ENCODE data around the gene SNAPIN. TPM values are rescaled to one million over a fixed set of nuclear protein-coding genes. Genes with fewer than 3 reads are reported as not detected.
A peak's percentile ranks its signal among the peaks of the same experiment; 100 is the strongest.
"Not testable (repeated sequence)": the region's sequence is repeated elsewhere in the genome, so short reads cannot be mapped to it uniquely, and the experiment has no call there.

Gene SNAPIN
- total and polyA plus RNA-seq, 5 donors from 2014 or later = 21.5 to 120 (median 92.8) TPM

- Histone ChIP-seq H3K4me3 (ENCODE audit: low read depth, low read length) (no peak overlapping the region), H3K4me1 (ENCODE audit: control insufficient read depth, insufficient read depth, low read length, poor library complexity, severe bottlenecking) (peaks cover 19% of the 10 kb centered on the region), H3K27ac (ENCODE audit: insufficient read depth, low read length, poor library complexity, severe bottlenecking) (no peak overlapping the region), H3K9me3 (ENCODE audit: control insufficient read depth in 2 of 2, low read length in 2 of 2) (no peaks in the 10 kb centered on the region), H3K27me3 (ENCODE audit: control insufficient read depth, insufficient read depth, low read length) (no peaks in the 10 kb centered on the region), H3K36me3 (ENCODE audit: control insufficient read depth, insufficient read depth, low read length) (peaks cover 69% of the 10 kb centered on the region)
- H3K27me3 Mint-ChIP-seq = no peaks in the 10 kb centered on the region
- peaks cover 11 to 36% (median 20%) of the 10 kb centered on the region in 4 donors for H3K4me1 Mint-ChIP-seq
- H3K4me3 Mint-ChIP-seq = peak overlapping the region in 2 of 4 donors; percentile 50 to 70
- peaks cover 39% of the 10 kb centered on the region for H3K36me3 Mint-ChIP-seq
- H3K27ac Mint-ChIP-seq = peak overlapping the region in 2 of 3 donors; percentile 32 to 53
- H3K9me3 Mint-ChIP-seq = peaks cover 0 to 3% (median 0%) of the 10 kb centered on the region in 7 donors
- DNase-seq (no peak), ATAC-seq (ENCODE audit: low read depth in 2 of 2) (no peak)
Measured at GRCh38 chr1:153667439-153667838, 8.9 kb downstream of the SNAPIN start.

- not testable (repeated sequence) for H3K9me3 ChIP-seq (ENCODE audit: control insufficient read depth in 2 of 2, low read length in 2 of 2); H3K27ac ChIP-seq (ENCODE audit: insufficient read depth, low read length, poor library complexity, severe bottlenecking); H3K9me3 Mint-ChIP-seq; H3K27ac Mint-ChIP-seq; H3K27me3 Mint-ChIP-seq; ATAC-seq (ENCODE audit: low read depth in 2 of 2); H3K27me3 ChIP-seq (ENCODE audit: control insufficient read depth, insufficient read depth, low read length); DNase-seq; H3K4me3 ChIP-seq (ENCODE audit: low read depth, low read length)
- peaks cover 6 to 36% (median 20%) of the 10 kb centered on the region in 4 donors for H3K4me1 Mint-ChIP-seq
- H3K4me1 ChIP-seq (ENCODE audit: control insufficient read depth, insufficient read depth, low read length, poor library complexity, severe bottlenecking) = peaks cover 19% of the 10 kb centered on the region
- H3K36me3 ChIP-seq (ENCODE audit: control insufficient read depth, insufficient read depth, low read length) = peaks cover 56% of the 10 kb centered on the region
- H3K36me3 Mint-ChIP-seq = peaks cover 33% of the 10 kb centered on the region
- H3K4me3 Mint-ChIP-seq = peak overlapping the region in 1 of 4 donors; percentile 74
Measured at GRCh38 chr1:153668672-153669071, 10.2 kb downstream of the SNAPIN start.

GRCh38 chr1:153669606-153670005 lies 11.1 kb downstream of the SNAPIN start:
- Mint-ChIP-seq H3K4me3 (no peak overlapping the region), H3K4me1 (peaks cover 6 to 36% (median 20%) of the 10 kb centered on the region in 4 donors), H3K9me3 (peaks cover 0 to 3% (median 0%) of the 10 kb centered on the region in 7 donors), H3K27ac (no peak overlapping the region), H3K36me3 (peaks cover 27% of the 10 kb centered on the region), H3K27me3 (peaks cover 4% of the 10 kb centered on the region)
- H3K27ac ChIP-seq (ENCODE audit: insufficient read depth, low read length, poor library complexity, severe bottlenecking) = peak overlapping the region; percentile 91
- peak overlapping the region; percentile 99 for H3K4me3 ChIP-seq (ENCODE audit: low read depth, low read length)
- H3K36me3 ChIP-seq (ENCODE audit: control insufficient read depth, insufficient read depth, low read length) = peaks cover 47% of the 10 kb centered on the region
- no peak for DNase-seq
- no peaks in the 10 kb centered on the region for H3K27me3 ChIP-seq (ENCODE audit: control insufficient read depth, insufficient read depth, low read length)
- H3K4me1 ChIP-seq (ENCODE audit: control insufficient read depth, insufficient read depth, low read length, poor library complexity, severe bottlenecking) = peaks cover 19% of the 10 kb centered on the region
- ATAC-seq (ENCODE audit: low read depth in 2 of 2) = no peak
- no peaks in the 10 kb centered on the region for H3K9me3 ChIP-seq (ENCODE audit: control insufficient read depth in 2 of 2, low read length in 2 of 2)

- Histone ChIP-seq H3K4me1 (ENCODE audit: control insufficient read depth, insufficient read depth, low read length, poor library complexity, severe bottlenecking) (peaks cover 19% of the 10 kb centered on the region), H3K9me3 (ENCODE audit: control insufficient read depth in 2 of 2, low read length in 2 of 2) (no peaks in the 10 kb centered on the region), H3K27ac (ENCODE audit: insufficient read depth, low read length, poor library complexity, severe bottlenecking) (peak overlapping the region; percentile 91), H3K27me3 (ENCODE audit: control insufficient read depth, insufficient read depth, low read length) (no peaks in the 10 kb centered on the region), H3K36me3 (ENCODE audit: control insufficient read depth, insufficient read depth, low read length) (peaks cover 39% of the 10 kb centered on the region), H3K4me3 (ENCODE audit: low read depth, low read length) (peak overlapping the region; percentile 99)
- Mint-ChIP-seq H3K4me3 (no peak overlapping the region), H3K27me3 (peaks cover 4% of the 10 kb centered on the region), H3K27ac (no peak overlapping the region), H3K36me3 (peaks cover 19% of the 10 kb centered on the region), H3K9me3 (peaks cover 0 to 3% (median 0%) of the 10 kb centered on the region in 7 donors), H3K4me1 (peaks cover 6 to 35% (median 16%) of the 10 kb centered on the region in 4 donors)
- ATAC-seq (ENCODE audit: low read depth in 2 of 2) (no peak), DNase-seq (peak in 1 of 3 donors; percentile 16)
Measured at GRCh38 chr1:153670257-153670858, 11.9 kb downstream of the SNAPIN start.

GRCh38 chr1:153670859-153671627 lies 12.5 kb downstream of the SNAPIN start, which contains the start of gene ILF2:
Gene ILF2, minus strand, starts transcription at chr1:153670993. Its CDS starts 71 bp downstream, at chr1:153670922.
- no peaks in the 10 kb centered on the region for H3K9me3 ChIP-seq (ENCODE audit: control insufficient read depth in 2 of 2, low read length in 2 of 2)
- H3K27me3 ChIP-seq (ENCODE audit: control insufficient read depth, insufficient read depth, low read length) = no peaks in the 10 kb centered on the region
- Mint-ChIP-seq H3K4me3 (no peak within 1 kb of the TSS), H3K4me1 (peaks cover 6 to 32% (median 13%) of the 10 kb centered on the region in 4 donors), H3K36me3 (peaks cover 17% of the 10 kb centered on the region), H3K27me3 (peaks cover 4% of the 10 kb centered on the region), H3K27ac (no peak within 1 kb of the TSS), H3K9me3 (peaks cover 0 to 3% (median 0%) of the 10 kb centered on the region in 7 donors)
- H3K4me3 ChIP-seq (ENCODE audit: low read depth, low read length) = peak within 1 kb of the TSS; percentile 99
- peaks cover 19% of the 10 kb centered on the region for H3K4me1 ChIP-seq (ENCODE audit: control insufficient read depth, insufficient read depth, low read length, poor library complexity, severe bottlenecking)
- peaks cover 33% of the 10 kb centered on the region for H3K36me3 ChIP-seq (ENCODE audit: control insufficient read depth, insufficient read depth, low read length)
- ATAC-seq (ENCODE audit: low read depth in 2 of 2) (peak; percentile 94 to 95), DNase-seq (peak; percentile 96 to 99 (median 98))
- peak within 1 kb of the TSS; percentile 91 for H3K27ac ChIP-seq (ENCODE audit: insufficient read depth, low read length, poor library complexity, severe bottlenecking)

- peaks cover 25% of the 10 kb centered on the region for H3K36me3 ChIP-seq (ENCODE audit: control insufficient read depth, insufficient read depth, low read length)
Measured at GRCh38 chr1:153671628-153672353, 13.3 kb downstream of the SNAPIN start.

GRCh38 chr1:153673511-153673910 lies 15.0 kb downstream of the SNAPIN start:
- H3K9me3 Mint-ChIP-seq = peaks cover 0 to 3% (median 0%) of the 10 kb centered on the region in 7 donors
- H3K4me3 Mint-ChIP-seq = peak overlapping the region; percentile 31 to 80 (median 52)
- H3K27me3 Mint-ChIP-seq = peaks cover 24% of the 10 kb centered on the region
- H3K4me1 Mint-ChIP-seq = peaks cover 3 to 33% (median 16%) of the 10 kb centered on the region in 4 donors
- no peak overlapping the region for H3K27ac Mint-ChIP-seq
- ATAC-seq (ENCODE audit: low read depth in 2 of 2) = no peak
- DNase-seq = no peak
- peaks cover 9% of the 10 kb centered on the region for H3K36me3 ChIP-seq (ENCODE audit: control insufficient read depth, insufficient read depth, low read length)
- H3K27me3 ChIP-seq (ENCODE audit: control insufficient read depth, insufficient read depth, low read length) = peaks cover 10% of the 10 kb centered on the region
- peaks cover 6% of the 10 kb centered on the region for H3K36me3 Mint-ChIP-seq
- H3K4me3 ChIP-seq (ENCODE audit: low read depth, low read length) = no peak overlapping the region
- H3K27ac ChIP-seq (ENCODE audit: insufficient read depth, low read length, poor library complexity, severe bottlenecking) = no peak overlapping the region
- H3K4me1 ChIP-seq (ENCODE audit: control insufficient read depth, insufficient read depth, low read length, poor library complexity, severe bottlenecking) = peaks cover 30% of the 10 kb centered on the region
- H3K9me3 ChIP-seq (ENCODE audit: control insufficient read depth in 2 of 2, low read length in 2 of 2) = no peaks in the 10 kb centered on the region

More at GRCh38 chr1:153671628-153672353, 13.3 kb downstream of the SNAPIN start:
- peak; percentile 12 to 18 for ATAC-seq (ENCODE audit: low read depth in 2 of 2)
- Histone ChIP-seq H3K4me3 (ENCODE audit: low read depth, low read length) (peak overlapping the region; percentile 99), H3K4me1 (ENCODE audit: control insufficient read depth, insufficient read depth, low read length, poor library complexity, severe bottlenecking) (peaks cover 19% of the 10 kb centered on the region), H3K27ac (ENCODE audit: insufficient read depth, low read length, poor library complexity, severe bottlenecking) (peak overlapping the region; percentile 82)
- not testable (repeated sequence) for H3K9me3 ChIP-seq (ENCODE audit: control insufficient read depth in 2 of 2, low read length in 2 of 2); H3K27me3 Mint-ChIP-seq; H3K27me3 ChIP-seq (ENCODE audit: control insufficient read depth, insufficient read depth, low read length); H3K27ac Mint-ChIP-seq; H3K4me3 Mint-ChIP-seq; H3K9me3 Mint-ChIP-seq
- peaks cover 6 to 32% (median 13%) of the 10 kb centered on the region in 4 donors for H3K4me1 Mint-ChIP-seq
- H3K36me3 Mint-ChIP-seq = peaks cover 17% of the 10 kb centered on the region
- DNase-seq = peak in 1 of 3 donors; percentile 63

Data from CD4-positive, CD25-positive, alpha-beta regulatory T cell (primary cell).